ENCODE measurements around the gene SLC2A3.
"Not testable (repeated sequence)": the region's sequence is repeated elsewhere in the genome, so short reads cannot be mapped to it uniquely, and the experiment has no call there.

DNA sequence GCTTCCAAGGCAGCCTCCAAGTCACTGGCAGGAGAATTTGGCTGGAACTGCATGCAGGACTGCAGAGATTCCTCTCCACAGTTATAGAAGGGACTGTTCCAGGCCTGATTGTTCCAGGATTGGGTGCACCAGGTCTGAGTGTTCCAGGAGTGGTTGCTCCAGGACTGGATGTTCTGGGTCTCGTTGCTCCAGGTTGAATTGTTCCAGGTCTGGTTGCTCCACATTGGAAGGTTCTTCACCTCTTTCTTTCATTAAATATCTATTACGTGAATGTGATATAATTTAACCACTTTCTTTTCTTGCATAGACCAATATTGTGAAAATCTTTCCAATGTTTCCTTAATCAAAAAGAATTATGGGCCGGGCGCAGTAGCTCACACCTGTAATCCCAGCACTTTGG is 39.3 kb downstream of the SLC2A3 start:
- TF ChIP-seq, protein P1, sequence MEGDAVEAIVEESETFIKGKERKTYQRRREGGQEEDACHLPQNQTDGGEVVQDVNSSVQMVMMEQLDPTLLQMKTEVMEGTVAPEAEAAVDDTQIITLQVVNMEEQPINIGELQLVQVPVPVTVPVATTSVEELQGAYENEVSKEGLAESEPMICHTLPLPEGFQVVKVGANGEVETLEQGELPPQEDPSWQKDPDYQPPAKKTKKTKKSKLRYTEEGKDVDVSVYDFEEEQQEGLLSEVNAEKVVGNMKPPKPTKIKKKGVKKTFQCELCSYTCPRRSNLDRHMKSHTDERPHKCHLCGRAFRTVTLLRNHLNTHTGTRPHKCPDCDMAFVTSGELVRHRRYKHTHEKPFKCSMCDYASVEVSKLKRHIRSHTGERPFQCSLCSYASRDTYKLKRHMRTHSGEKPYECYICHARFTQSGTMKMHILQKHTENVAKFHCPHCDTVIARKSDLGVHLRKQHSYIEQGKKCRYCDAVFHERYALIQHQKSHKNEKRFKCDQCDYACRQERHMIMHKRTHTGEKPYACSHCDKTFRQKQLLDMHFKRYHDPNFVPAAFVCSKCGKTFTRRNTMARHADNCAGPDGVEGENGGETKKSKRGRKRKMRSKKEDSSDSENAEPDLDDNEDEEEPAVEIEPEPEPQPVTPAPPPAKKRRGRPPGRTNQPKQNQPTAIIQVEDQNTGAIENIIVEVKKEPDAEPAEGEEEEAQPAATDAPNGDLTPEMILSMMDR (IDR thresholded peaks at IDR 0.05; ENCODE audit: poor library complexity): not testable (repeated sequence)
- not testable (repeated sequence) for TF ChIP-seq EZH2phosphoT487 (IDR thresholded peaks at IDR 0.05; ENCODE audit: low read depth, severe bottlenecking, unreplicated experiment)
